Inflammatory macrophage treated with lipopolysaccharide for 4 hours (primary cell): ENCODE measurements around the gene KRTAP26-1.

Experiments used
- DNase-seq: peaks from one replicate; pipeline ENCODE4 v3.0.0-alpha.2; 2020

The KRTAP26-1 gene

DNA sequence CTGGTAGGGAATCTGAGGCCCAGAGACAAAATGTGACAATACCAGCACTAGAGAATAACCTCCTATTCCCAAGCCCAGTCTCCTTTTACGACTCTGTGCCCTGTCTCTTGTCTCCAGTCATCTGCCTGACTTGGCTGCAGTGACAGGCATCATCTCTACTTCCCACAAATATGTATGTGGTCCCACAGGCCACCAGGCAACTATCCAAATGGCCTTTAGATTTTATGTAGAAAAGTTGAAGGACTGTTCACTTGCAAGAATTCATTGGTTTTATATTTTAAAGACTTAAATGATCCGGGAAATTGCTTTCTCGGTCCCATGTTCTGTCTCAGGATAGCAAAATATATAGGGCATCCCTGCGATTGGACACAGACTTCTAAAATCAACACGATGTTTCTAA lies 49.0 kb downstream of the KRTAP26-1 start:
- no peak for DNase-seq

- DNase-seq, result no peak
Observed at GRCh38 chr21:30269803-30270530, 50.1 kb downstream of the KRTAP26-1 start.
